C4-2B (cell line): ENCODE results near the gene RBX1.

Source experiments
- H3K27ac ChIP-seq: fragments of 450-650 bp; 2 replicates; pipeline ENCODE4 v1.5.1; 2017
- ZFX ChIP-seq: fragments of 450-650 bp; IDR thresholded peaks from 2 replicates; pipeline ENCODE4 v1.6.1; 2017
- TF ChIP-seq, protein P1 (sequence below): fragments of 450-650 bp; conservative IDR thresholded peaks from 2 replicates; pipeline ENCODE4 v1.5.1; 2017; ENCODE audit warnings: mild to moderate bottlenecking

The RBX1 gene

DNA sequence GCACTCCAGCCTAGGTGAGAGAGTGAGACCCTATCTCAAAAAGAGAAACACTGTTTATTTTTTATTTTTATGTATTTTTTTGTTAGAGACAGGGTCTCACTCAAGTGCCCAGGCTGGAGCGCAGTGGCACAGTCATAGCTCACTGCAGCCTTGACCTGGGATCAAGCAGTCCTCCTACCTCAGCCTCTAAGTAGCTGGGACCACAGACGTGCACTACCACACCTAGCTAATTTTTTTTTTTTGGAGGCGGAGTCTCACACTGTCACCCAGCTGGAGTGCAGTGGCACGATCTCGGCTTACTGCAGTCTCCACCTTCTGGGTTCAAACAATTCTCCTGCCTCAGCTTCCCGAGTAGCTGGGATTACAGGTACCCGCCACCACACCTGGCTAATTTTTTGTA is 6.4 kb downstream of the RBX1 start:
- no peak for TF ChIP-seq ZFX
- TF ChIP-seq, protein P1, sequence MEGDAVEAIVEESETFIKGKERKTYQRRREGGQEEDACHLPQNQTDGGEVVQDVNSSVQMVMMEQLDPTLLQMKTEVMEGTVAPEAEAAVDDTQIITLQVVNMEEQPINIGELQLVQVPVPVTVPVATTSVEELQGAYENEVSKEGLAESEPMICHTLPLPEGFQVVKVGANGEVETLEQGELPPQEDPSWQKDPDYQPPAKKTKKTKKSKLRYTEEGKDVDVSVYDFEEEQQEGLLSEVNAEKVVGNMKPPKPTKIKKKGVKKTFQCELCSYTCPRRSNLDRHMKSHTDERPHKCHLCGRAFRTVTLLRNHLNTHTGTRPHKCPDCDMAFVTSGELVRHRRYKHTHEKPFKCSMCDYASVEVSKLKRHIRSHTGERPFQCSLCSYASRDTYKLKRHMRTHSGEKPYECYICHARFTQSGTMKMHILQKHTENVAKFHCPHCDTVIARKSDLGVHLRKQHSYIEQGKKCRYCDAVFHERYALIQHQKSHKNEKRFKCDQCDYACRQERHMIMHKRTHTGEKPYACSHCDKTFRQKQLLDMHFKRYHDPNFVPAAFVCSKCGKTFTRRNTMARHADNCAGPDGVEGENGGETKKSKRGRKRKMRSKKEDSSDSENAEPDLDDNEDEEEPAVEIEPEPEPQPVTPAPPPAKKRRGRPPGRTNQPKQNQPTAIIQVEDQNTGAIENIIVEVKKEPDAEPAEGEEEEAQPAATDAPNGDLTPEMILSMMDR: no peak

DNA sequence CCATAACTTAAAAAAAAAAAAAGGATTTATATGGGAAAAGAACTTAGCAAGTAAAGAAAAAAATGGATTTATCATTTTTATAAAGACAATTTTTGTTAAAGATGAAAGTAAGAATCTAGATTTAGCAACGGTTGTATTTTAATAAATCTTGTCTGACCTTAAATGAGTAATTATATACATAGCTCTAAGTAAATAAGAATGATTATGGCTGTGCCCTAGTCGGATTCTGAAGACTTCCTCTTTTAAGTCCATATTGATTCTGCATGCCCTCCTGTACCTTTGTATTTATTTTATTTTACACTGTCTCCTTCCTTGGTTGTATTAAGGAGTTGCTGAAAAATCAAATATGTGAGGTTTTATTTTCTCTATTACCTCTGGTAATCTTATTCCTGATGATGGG is 7.1 kb downstream of the RBX1 start:
- TF ChIP-seq, protein P1: no peak
- TF ChIP-seq ZFX: no peak
- peak overlapping the region; percentile 81 for H3K27ac ChIP-seq

More for the DNA sequence above, 6.4 kb downstream of the RBX1 start:
- H3K27ac ChIP-seq: peak overlapping the region; percentile 76

DNA sequence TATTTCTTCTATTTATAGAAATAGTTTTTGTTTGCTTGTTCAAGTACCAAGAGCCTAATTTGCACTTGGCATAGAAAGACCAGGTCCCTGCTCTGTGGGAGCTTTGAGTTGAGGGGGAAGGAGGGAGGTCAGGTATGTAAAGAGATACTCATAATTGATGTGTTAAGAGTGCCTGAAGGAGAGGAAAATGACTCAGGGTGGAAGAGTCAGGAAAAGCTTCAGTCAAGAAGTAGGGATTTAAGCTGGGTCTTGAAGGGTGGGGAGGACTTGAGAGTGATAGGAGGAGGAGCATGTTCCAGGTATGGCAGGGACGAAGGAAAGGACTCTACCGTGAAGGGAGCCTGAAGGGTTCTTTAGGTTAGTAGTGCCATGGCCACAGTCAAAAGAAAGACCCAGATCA is 9.0 kb downstream of the RBX1 start:
- TF ChIP-seq, protein P1: no peak
- no peak for TF ChIP-seq ZFX

DNA sequence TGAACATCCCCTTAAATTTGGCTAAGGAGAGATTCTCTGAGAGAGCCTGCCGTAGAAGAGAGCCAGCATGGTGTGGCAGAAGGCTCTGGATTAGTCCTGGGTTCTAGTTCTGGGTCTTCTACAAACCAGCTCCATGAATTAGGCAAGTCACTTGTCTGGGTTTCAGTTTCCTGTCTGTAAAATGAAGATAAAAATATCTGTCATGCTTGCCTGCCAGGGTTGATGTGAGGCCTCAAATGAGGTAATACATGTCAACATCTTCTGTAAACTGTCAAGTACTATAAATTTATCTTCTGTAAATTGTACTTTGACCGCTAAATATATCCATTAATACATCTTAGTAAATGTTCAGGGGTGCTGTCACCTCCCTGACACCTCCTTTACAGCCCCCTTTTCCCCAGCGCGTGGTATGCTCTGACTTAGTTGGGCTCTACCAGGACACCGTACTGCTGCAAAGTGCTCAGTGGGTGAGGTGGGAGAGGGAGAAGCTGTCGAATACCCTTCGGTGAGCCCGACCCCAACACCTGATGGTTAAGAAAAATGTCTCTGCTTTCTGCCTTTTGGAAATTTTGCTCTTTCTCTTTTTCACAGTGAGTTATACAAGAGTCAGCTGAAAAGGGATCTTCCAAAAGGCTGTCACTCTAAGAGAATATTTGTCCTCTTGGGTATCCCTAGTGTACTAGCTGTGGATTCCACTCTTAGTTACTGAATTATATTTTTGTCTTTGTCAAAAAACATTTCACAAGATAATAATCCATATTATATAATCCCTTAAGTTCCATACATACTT is 15.0 kb downstream of the RBX1 start:
- H3K27ac ChIP-seq: no peak overlapping the region
- no peak for TF ChIP-seq ZFX

More for the DNA sequence above, 9.0 kb downstream of the RBX1 start:
- no peak overlapping the region for H3K27ac ChIP-seq

DNA sequence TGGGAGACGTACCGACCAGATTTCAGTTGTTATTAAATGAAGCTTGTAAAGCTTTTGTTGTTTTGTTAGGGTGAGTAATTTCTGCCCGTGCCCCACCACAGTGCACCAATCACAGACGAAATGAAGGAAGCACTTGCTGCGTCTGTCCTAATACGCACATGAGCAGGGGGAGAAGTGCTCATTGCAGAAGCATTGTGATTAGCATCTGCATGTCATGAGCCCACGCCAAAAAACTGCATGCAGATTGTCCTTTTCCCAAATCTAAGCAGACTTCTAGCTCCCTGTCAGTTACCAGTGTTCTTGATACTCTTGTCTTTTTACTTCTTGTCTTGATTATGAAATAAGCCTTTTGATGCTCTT is 15.5 kb downstream of the RBX1 start:
- no peak overlapping the region for H3K27ac ChIP-seq
- TF ChIP-seq ZFX: no peak
- TF ChIP-seq, protein P1: no peak

DNA sequence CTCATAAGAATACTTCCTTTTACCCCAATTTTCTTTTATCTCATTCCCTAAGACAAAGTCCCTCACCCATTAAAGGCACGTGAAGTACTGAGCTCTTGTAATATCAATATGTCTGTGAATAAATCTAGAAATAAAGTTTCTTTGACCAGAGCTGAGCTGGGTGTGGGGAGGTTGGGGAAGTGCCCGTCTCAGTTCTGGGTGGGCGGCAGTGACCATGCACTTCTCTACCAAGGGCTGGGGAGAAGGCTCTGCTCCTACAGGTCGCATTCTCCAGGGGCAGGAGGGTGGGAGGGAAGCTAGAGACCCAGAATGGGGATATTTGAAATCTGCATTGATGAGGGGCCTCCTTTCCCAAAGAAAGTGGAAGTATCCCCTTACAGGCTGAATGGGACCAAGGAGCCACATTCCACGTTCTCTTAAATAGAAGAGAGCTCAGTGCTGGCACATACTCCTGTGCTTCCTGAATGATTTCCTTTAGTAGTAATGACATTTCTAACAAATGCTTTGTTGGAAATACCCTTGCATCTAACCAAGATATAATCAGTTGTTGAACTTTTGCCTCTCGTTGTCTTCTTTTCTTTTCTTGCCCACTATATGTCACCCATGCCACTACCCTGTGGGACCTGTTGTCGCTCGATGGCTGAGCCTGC is 16.1 kb downstream of the RBX1 start:
- H3K27ac ChIP-seq: no peak overlapping the region

DNA sequence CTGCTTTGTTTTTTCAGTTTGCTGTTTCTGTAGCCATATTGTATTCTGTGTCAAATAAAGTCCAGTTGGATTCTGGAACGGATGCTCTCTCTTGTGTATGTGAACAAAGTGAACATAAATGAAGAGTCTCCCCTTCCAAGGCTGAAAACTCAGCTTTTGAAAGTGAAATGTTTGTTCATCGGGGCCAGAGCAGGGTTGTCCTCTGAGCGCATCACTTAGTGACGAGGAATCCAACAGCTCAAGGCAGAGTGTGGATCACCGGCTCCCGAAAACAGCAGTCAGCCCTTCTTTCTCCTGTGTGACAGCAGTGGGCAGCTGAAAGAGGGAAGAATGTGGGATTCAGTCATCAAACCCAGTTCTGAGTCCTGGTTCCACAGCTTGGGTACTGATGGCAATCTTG is 21.4 kb downstream of the RBX1 start:
- no peak overlapping the region for H3K27ac ChIP-seq
- TF ChIP-seq ZFX: no peak
- TF ChIP-seq, protein P1: no peak

More for the DNA sequence above, 16.1 kb downstream of the RBX1 start:
- no peak for TF ChIP-seq ZFX
- TF ChIP-seq, protein P1: no peak
